ENCODE measurements around the gene SPIB. TPM values are rescaled to one million over a fixed set of nuclear protein-coding genes. Genes with fewer than 3 reads are reported as not detected.
A peak's percentile ranks its signal among the peaks of the same experiment; 100 is the strongest.
"Not testable (repeated sequence)": the region's sequence is repeated elsewhere in the genome, so short reads cannot be mapped to it uniquely, and the experiment has no call there.

The SPIB gene
- total RNA-seq, 1 experiment from 2014 or later: not detected

DNA sequence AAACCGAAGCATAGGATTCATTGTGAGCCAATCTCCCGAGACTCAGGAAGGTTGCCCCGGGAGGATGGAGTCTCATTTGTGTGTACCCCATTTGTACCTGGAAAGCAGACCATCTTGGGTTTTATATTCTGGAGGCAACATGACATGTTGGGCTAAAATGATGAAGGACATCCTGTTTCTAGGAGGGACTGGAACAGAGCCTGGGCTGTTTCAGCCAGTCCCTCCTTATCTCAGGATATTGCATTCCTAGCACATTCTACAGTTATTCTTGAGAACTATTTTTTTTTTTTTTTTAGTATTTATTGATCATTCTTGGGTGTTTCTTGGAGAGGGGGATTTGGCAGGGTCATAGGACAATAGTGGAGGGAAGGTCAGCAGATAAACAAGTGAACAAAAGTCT is 28.4 kb upstream of the SPIB start:
- not testable (repeated sequence) for DNase-seq (ENCODE audit: extremely low read depth, low read depth)

DNA sequence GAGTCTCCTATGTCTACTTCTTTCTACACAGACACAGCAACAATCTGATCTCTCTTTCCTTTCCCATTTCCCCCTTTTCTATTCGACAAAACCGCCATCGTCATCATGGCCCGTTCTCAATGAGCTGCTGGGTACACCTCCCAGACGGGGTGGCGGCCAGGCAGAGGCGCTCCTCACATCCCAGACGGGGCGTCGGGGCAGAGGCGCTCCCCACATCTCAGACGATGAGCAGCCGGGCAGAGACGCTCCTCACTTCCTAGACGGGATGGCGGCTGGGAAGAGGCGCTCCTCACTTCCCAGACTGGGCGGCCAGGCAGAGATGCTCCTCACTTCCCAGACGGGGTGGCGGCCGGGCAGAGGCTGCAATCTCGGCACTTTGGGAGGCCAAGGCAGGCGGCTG is 27.8 kb upstream of the SPIB start:
- not testable (repeated sequence) for DNase-seq (ENCODE audit: extremely low read depth, low read depth)

DNA sequence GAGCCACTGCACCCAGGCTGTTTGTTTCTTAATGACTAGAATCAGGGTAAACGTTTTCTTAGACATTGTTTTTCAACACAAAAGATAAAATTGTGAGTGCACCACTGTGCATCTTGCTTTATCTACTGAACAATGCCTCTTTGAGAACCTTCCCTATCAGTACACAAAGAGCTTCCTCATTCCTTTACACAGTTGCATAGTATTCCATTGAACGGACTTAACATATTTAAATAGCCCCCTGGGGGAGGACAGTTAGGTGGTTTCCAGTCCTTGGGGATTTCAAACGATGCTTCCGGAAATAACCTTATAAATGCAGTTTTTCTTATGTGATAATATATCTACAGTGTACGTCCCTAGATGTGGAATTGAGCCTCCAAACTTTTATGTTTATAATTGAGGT is 26.0 kb upstream of the SPIB start:
- no peak for DNase-seq (ENCODE audit: extremely low read depth, low read depth)

DNA sequence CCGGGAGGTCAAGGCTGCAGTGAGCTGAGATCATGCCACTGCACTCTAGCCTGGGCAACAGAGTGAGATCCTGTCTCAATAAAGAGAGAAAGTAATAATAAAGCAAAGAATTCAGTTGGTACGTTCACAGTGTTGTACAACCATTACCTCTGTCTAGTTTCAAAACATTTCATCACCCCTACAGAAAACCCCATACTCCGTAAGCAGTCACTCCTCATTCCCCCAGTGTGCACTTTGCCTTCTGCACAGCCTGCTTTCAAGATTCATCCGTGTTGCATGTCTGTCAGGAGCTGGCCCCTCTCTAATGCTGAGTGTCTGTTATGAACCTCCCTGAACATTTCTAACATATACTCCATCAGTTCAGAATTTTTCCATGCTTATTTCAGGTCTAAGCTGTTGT is 25.1 kb upstream of the SPIB start:
- DNase-seq (ENCODE audit: extremely low read depth, low read depth): no peak

DNA sequence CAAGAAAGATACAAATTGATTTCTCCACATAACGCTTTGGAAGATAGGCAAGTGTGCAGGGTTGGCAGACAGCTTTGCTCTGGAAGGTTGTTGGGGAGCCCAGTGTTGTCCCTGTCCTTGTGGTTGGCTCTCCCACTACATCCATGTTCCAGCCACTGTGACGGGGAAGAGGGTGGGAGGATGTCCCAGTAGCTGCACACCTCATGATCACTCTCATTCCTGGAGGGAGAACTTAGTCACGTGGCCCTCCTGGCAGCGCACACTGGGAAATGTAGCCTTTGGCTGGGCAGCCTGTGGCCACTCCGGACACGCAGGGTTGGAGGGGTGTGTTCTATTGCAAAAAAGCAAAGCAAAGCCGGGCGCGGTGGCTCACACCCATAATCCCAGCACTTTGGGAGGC is 24.7 kb upstream of the SPIB start:
- no peak for DNase-seq (ENCODE audit: extremely low read depth, low read depth)

DNA sequence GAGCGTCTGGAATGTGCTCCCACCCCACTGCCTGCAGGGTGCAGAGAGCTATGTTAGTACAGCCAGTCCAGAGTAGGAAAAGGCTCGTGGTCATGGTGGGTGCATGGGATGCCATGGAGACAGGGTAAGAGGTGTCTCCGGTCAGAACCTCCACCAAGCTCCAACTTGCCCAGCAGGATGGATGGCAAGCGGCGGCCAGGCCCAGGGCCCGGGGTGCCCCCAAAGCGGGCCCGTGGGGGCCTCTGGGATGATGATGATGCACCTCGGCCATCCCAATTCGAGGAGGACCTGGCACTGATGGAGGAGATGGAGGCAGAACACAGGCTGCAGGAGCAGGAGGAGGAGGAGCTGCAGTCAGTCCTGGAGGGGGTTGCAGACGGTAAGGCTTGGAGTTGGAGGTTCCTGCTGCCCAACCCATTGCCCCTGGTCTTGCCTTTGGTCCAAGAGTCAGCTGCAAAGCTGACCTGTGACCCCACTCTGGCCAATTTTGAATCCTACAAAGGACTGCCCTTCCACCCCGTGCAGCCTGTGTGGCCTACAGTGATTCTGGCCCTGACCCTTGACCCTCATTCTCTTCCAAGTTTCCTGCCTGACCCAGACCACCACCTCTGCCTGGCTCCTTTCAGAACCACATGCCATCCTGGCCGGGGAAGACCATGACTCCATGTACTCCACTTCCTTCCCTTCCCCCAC is 19.9 kb upstream of the SPIB start:
- DNase-seq (ENCODE audit: extremely low read depth, low read depth): no peak

DNA sequence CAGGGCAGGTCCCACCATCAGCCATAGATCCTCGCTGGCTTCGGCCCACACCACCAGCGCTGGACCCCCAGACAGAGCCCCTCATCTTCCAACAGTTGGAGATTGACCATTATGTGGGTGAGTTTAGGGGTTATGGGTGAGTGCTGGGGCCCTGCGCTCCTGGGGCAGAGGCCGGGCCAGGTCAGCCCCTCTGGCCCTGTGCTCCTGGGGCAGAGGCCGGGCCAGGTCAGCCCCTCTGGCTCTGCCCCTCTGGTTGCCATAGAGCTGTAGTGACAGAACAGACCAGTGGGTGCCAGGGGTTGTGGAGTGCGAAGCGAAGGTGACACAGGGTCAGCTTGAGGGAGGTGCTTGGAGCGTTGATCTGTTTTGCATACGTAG is 19.4 kb upstream of the SPIB start:
- no peak for DNase-seq (ENCODE audit: extremely low read depth, low read depth)

DNA sequence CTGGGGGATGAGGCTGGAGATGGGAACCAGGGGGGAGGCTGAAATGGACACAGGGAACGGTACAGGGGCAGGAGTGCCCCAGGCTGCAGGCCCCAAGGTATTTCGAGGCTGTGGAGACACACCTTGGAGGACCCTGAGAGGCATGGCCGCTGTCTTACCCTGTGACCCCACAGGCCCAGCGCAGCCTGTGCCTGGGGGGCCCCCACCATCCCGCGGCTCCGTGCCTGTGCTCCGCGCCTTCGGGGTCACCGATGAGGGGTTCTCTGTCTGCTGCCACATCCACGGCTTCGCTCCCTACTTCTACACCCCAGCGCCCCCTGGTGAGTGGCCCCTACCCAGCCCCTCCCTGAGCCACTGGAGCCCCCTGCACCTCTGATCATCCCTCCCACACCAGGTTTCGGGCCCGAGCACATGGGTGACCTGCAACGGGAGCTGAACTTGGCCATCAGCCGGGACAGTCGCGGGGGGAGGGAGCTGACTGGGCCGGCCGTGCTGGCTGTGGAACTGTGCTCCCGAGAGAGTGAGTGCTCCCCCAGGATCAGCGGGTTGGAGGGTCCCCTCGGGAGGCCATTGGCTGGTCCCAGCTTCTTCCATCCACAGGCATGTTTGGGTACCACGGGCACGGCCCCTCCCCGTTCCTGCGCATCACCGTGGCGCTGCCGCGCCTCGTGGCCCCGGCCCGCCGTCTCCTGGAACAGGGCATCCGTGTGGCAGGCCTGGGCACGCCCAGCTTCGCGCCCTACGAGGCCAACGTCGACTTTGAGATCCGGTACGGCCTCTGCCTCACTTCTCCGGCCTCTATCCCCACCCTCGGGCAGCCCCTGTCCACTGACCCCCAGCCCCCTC is 16.9 kb upstream of the SPIB start:
- DNase-seq (ENCODE audit: extremely low read depth, low read depth): no peak

DNA sequence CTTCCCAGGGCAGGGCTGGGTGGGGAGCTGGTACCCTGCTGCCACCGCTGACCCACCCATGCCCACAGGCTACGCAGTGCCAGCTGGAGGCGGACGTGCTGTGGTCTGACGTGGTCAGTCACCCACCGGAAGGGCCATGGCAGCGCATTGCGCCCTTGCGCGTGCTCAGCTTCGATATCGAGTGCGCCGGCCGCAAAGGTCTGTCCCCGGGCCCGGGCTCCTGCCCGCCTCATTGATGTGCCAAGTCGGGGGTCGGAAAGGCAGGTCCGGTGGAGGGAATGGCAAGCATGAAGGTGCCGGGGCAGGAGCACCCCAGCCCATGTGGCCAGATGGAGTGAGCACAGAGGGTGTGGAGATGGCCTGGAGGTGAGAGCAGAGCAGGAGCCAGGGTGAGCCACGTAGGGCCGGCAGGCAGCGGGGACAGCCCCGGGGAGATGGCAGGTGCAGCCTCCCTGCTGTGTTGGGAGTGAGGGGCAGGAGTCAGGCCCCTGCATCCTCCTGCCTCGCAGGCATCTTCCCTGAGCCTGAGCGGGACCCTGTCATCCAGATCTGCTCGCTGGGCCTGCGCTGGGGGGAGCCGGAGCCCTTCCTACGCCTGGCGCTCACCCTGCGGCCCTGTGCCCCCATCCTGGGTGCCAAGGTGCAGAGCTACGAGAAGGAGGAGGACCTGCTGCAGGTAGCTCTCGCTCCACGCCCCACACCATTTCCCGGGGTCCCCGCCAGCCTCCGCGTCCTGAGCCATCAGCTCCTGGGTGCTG is 16.0 kb upstream of the SPIB start:
- DNase-seq (ENCODE audit: extremely low read depth, low read depth): no peak

DNA sequence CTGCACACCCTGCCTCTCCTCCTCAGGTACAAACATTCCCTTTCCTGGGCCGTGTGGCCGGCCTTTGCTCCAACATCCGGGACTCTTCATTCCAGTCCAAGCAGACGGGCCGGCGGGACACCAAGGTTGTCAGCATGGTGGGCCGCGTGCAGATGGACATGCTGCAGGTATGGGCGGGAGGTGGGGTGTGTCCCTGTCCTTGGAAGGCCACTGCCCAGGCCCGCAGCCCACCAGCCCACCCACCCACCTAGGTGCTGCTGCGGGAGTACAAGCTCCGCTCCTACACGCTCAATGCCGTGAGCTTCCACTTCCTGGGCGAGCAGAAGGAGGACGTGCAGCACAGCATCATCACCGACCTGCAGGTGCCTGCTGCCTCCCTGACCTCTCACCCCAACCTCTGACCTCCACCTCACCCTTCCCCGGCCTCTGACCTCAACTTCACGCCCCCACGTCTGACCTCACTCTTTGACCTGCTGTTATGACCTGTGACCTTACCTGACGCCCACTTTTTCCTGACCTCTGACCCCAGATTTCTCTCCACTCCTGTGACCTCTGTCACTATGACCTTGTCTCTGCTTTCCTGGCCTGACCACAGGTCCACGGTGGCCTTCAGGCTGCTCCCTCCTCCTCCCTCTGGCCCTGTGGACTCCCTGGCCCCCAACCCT is 12.4 kb upstream of the SPIB start:
- DNase-seq (ENCODE audit: extremely low read depth, low read depth): no peak

DNA sequence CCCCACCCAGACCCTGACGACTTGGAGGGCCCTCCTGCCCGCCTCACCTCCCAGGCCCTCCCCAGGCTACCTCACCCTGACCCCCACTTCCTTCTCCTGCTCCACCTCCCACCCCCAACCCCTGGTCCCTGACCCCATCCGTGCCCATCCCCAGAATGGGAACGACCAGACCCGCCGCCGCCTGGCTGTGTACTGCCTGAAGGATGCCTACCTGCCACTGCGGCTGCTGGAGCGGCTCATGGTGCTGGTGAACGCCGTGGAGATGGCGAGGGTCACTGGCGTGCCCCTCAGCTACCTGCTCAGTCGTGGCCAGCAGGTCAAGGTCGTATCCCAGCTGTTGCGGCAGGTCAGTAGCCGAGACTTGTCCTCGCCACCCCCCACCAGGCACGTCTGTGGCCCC is 11.9 kb upstream of the SPIB start:
- DNase-seq (ENCODE audit: extremely low read depth, low read depth): no peak

DNA sequence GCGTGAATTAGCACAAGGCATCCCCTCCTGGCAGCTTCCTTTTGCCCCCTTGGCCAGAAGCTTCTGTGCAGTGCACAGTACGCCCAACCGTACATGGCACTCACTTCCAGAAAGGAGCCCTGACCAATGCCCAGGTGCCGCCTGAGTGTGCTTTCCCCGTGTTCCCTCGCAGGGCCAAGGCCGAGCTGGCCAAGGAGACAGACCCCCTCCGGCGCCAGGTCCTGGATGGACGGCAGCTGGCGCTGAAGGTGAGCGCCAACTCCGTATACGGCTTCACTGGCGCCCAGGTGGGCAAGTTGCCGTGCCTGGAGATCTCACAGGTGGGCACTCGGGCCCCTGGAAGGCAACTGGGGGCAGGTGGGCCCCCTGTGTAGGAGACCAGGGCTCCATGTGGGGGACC is 9.4 kb upstream of the SPIB start:
- no peak for DNase-seq (ENCODE audit: extremely low read depth, low read depth)

DNA sequence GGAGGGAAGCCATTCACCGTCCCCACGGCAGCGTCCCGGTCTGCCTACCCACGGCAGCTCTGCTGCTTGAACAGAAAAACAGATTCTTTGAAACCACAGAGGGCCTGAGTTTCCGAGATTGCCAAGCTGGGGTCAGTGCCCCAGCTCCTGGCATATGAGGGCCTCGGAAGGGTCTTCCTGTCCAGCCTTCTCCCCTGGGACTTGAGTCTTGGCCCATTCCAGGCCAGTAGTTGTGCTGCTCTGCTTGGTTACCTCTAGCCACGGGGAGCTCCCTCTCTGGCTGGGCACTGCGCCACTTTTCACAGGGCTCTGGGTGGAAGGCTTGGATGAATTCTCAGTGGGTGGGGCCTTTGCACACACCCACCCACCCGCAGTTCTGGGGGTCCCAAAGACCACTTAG is 8.6 kb upstream of the SPIB start:
- no peak for DNase-seq (ENCODE audit: extremely low read depth, low read depth)

DNA sequence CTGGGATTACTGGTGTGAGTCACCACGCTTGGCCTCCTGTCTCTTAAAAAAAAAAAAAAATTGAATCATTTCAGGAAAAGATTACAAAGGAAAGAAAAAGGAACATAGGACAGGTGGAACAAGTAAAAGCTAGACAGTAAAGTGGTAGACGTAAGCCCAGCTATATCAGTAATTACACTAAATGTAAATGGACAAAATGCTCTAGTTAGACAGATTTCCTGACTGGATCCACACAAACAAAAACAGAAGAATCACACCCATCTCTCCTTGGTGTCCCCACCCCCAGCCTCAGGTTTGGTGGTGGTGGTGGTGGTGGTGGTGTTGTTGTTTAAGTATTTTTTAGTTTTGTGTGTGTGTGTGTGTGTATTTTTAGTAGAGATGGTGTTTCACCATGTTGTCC is 6.3 kb upstream of the SPIB start:
- DNase-seq (ENCODE audit: extremely low read depth, low read depth): no peak

DNA sequence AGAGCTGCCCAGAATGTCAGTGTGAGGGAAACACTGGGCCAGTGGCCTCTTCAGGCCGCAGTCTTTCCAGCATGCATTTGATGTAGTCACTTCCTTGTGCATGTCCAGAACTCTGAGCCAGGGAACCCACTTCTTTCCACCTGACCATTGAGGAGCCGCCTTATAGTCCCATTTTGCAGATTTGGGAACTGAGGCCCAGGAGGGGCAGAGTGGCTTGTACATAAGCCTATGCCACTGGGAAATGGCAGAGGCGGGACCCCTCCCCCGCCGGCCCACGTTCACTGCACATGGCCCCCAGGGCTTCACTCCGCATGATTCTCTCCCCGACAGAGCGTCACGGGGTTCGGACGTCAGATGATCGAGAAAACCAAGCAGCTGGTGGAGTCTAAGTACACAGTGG is 5.6 kb upstream of the SPIB start:
- no peak for DNase-seq (ENCODE audit: extremely low read depth, low read depth)

DNA sequence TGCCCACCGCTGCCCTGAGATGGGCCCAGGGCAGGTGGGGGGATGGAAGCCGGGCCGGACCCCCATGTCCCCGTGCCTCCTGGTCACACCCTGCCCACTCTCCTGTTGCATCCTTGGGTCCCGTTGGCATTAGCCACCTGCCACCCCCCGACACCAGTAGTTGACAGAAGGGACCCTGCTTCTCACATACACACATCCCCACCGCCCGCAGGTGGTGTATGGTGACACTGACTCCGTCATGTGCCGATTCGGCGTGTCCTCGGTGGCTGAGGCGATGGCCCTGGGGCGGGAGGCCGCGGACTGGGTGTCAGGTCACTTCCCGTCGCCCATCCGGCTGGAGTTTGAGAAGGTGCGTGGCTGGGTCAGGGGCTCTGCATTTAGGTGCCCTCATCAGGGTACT is 5.2 kb upstream of the SPIB start:
- no peak for DNase-seq (ENCODE audit: extremely low read depth, low read depth)

DNA sequence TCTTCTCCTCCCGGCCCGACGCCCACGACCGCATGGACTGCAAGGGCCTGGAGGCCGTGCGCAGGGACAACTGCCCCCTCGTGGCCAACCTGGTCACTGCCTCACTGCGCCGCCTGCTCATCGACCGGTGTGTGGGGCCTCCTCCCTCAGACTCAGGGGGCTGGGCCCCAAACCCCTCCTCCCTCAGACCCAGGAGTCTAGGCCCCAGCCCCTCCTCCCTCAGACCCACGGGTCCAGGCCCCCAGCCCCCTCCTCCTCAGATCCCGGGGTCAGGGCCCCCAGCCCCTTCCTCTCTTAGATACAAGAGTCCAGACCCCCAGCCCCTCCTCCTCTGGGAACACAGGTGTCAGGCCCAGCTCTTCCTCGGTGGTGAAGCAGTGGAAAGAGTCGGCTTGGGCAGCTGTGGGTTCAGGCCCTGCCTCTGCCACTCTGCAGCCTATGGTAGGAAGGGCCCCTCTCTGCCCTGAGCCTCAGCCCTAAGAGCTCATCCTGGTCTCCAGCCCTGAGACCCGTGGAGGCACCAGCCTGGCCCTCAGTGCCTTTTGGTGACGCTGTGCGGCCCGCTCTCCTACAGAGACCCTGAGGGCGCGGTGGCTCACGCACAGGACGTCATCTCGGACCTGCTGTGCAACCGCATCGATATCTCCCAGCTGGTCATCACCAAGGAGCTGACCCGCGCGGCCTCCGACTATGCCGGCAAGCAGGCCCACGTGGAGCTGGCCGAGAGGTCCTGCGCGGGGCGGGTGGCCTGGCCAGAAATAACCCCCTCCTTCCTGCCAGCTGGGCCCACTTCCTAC is 3.7 kb upstream of the SPIB start:
- peak; percentile 38 for DNase-seq (ENCODE audit: extremely low read depth, low read depth)

DNA sequence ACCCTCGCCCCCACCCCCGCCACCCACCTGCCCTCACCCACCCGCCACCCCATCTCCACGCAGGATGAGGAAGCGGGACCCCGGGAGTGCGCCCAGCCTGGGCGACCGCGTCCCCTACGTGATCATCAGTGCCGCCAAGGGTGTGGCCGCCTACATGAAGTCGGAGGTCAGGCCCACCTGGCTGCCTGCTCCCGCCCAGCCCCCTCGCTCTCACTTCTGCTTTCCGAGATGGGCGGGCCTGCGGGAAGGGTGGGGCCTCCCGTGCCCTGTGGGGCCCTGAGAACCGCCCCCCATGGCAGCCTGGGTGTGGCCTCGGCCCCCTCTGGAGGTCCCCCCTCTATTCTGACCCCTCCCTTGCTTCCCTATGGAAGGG is 3.1 kb upstream of the SPIB start:
- no peak for DNase-seq (ENCODE audit: extremely low read depth, low read depth)

DNA sequence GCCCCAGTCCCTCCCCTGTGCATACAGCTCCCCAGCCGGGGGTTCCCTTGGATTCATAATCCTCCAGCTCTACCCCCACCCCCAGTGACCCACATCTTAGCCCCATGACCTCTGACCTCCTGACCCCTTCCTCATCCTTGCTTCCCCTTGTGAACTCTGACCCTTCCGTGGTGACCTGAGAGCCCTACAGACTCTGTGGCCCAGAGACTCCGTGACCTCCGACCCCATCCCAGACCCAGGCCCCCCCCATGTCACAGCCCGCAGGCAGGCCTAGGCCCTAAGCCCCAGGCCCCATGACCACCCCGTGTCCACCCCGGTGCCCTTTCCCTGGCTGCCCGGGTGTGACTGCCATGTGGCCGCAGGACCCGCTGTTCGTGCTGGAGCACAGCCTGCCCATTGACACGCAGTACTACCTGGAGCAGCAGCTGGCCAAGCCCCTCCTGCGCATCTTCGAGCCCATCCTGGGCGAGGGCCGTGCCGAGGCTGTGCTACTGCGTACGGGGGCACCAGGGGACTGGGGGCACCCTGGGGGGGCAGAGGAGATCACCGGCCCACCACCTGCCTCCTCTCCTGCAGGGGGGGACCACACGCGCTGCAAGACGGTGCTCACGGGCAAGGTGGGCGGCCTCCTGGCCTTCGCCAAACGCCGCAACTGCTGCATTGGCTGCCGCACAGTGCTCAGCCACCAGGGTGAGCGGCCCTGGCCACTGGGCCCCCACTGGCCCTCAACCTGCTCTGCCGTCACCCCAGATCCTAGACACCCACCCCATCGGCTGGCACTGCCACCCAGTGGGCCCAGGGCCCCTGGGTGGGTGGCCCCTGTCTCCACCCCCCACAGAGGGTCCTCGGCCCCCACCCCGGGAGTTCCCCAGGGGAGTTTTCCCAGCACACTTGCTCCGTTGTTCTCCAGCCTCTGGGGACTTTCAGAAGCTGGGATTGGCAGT is 2.4 kb upstream of the SPIB start:
- DNase-seq (ENCODE audit: extremely low read depth, low read depth): no peak

Measured in NCI-H460 (cell line).